Gastroesophageal sphincter (tissue), 3 donors: ENCODE results near the gene KRTAP10-7.

Experiments used
- EP300 ChIP-seq: sonication (generic); formaldehyde crosslinking; IDR thresholded peaks from one replicate; pipeline ENCODE4 v1.6.1; 2017; ENCODE audit warnings: antibody characterized with exemption, mild to moderate bottlenecking
- POLR2A ChIP-seq, 2 donors: fragments of 450-650 bp; IDR thresholded peaks; one replicate each; pipeline ENCODE4 v1.6.1; 2017; ENCODE audit warnings: antibody characterized with exemption in 2 of 2, mild to moderate bottlenecking in 2 of 2, moderate library complexity in 1 of 2
- POLR2AphosphoS5 ChIP-seq: sonication (generic); formaldehyde crosslinking; IDR thresholded peaks from one replicate; pipeline ENCODE4 v1.6.1; 2017; ENCODE audit warnings: antibody characterized with exemption
- TF ChIP-seq, protein P1 (sequence below), 4 experiments: fragments of 200-600 bp in 2 of 4; fragments of 450-650 bp in 2 of 4; sonication (generic) in 1 of 4; IDR thresholded peaks; one replicate each; pipeline ENCODE4 v1.5.1; 2017 to 2019; ENCODE audit warnings: antibody characterized with exemption in 4 of 4, mild to moderate bottlenecking in 2 of 4, moderate library complexity in 2 of 4

DNA sequence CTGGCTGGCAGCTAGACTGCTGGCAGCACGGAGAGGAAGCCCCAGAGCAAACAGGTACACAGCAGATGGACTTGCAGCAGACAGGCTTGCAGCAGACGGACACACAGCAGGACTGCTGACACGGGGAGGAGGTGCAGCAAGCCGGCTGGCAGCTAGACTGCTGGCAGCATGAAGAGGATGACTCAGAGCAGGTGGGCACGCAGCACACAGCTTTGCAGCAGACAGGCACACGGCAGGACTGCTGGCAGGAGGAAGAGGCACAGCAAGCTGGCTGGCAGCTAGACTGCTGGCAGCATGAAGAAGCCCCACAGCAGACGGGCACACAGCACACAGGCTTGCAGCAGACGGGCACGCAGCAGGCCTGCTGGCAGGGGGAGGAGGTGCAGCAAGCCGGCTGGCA, 49.6 kb upstream of the KRTAP10-7 start:
- TF ChIP-seq, protein P1, sequence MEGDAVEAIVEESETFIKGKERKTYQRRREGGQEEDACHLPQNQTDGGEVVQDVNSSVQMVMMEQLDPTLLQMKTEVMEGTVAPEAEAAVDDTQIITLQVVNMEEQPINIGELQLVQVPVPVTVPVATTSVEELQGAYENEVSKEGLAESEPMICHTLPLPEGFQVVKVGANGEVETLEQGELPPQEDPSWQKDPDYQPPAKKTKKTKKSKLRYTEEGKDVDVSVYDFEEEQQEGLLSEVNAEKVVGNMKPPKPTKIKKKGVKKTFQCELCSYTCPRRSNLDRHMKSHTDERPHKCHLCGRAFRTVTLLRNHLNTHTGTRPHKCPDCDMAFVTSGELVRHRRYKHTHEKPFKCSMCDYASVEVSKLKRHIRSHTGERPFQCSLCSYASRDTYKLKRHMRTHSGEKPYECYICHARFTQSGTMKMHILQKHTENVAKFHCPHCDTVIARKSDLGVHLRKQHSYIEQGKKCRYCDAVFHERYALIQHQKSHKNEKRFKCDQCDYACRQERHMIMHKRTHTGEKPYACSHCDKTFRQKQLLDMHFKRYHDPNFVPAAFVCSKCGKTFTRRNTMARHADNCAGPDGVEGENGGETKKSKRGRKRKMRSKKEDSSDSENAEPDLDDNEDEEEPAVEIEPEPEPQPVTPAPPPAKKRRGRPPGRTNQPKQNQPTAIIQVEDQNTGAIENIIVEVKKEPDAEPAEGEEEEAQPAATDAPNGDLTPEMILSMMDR (IDR thresholded peaks at IDR 0.05): no peak
- TF ChIP-seq POLR2AphosphoS5 (no peak), POLR2A (IDR thresholded peaks at IDR 0.05) (no peak), EP300 (no peak)
